PC-3 (cell line): ENCODE data around the gene ARVCF. TPM values are rescaled to one million over a fixed set of nuclear protein-coding genes. Genes with fewer than 3 reads are reported as not detected.

Experiments used
- ATAC-seq: fragments of 200-7000 bp; cut with Tn5 transposase; 2 replicates; pipeline ENCODE4 v1.9.1; 2020; ENCODE audit warnings: mild to moderate bottlenecking, moderate library complexity
- BruUV-seq: library from RNA; stranded (reverse); fragments of 400-500 nt; replicated peaks from 2 replicates; lab custom pipeline; 2021; lab: Mats Ljungman, UMichigan
- CTCF ChIA-PET: fragments of 300-600 bp; sonication (Branson Sonifier 250); formaldehyde crosslinking; loops from one replicate; lab custom pipeline; 2022; ENCODE audit warnings: antibody characterized with exemption; lab: Charles Lee
- POLR2A ChIA-PET: fragments of 300-600 bp; sonication (Branson Sonifier 250); formaldehyde crosslinking; loops from one replicate; lab custom pipeline; 2022; ENCODE audit warnings: antibody characterized with exemption; ENCODE audit not compliant: unreplicated experiment; lab: Charles Lee
- DNase-seq: peaks from one replicate; pipeline ENCODE4 v3.0.0-alpha.2; 2015
- H2AFZ ChIP-seq: fragments of 300-600 bp; sonication (generic); 2 replicates; pipeline ENCODE4 v1.6.0; 2016; ENCODE audit warnings: antibody characterized with exemption, low read length
- H3F3A ChIP-seq: fragments of 300-600 bp; sonication (generic); one replicate; pipeline ENCODE4 v1.6.0; 2017; ENCODE audit warnings: antibody characterized with exemption, low read length, control low read depth, mild to moderate bottlenecking; ENCODE audit not compliant: unreplicated experiment
- H3K27ac ChIP-seq: fragments of 300-600 bp; sonication (generic); 2 replicates; pipeline ENCODE4 v1.5.1; 2016; ENCODE audit warnings: mild to moderate bottlenecking, low read length
- H3K27me3 ChIP-seq: fragments of 300-600 bp; sonication (generic); 2 replicates; pipeline ENCODE4 v1.6.1; 2016; ENCODE audit warnings: low read length, mixed read lengths
- H3K36me3 ChIP-seq: fragments of 300-600 bp; sonication (generic); 2 replicates; pipeline ENCODE4 v1.6.1; 2016; ENCODE audit warnings: low read depth, mixed run types, low read length, mixed read lengths
- H3K4me1 ChIP-seq: fragments of 300-600 bp; sonication (generic); 2 replicates; pipeline ENCODE4 v1.5.1; 2016; ENCODE audit warnings: low read length; ENCODE audit not compliant: insufficient read depth
- H3K4me2 ChIP-seq: fragments of 300-600 bp; sonication (generic); 2 replicates; pipeline ENCODE4 v1.6.0; 2016; ENCODE audit warnings: low read length
- H3K4me3 ChIP-seq: fragments of 300-600 bp; sonication (generic); 2 replicates; pipeline ENCODE4 v1.5.1; 2016; ENCODE audit warnings: mild to moderate bottlenecking, low read length, mixed read lengths
- H3K79me2 ChIP-seq: fragments of 300-600 bp; sonication (generic); 2 replicates; pipeline ENCODE4 v1.6.1; 2017; ENCODE audit warnings: low read length, mixed read lengths
- H3K9ac ChIP-seq: fragments of 300-600 bp; sonication (generic); 2 replicates; pipeline ENCODE4 v1.6.0; 2016; ENCODE audit warnings: mild to moderate bottlenecking, low read length
- H3K9me2 ChIP-seq: fragments of 300-600 bp; sonication (generic); replicated peaks from 2 replicates; pipeline ENCODE4 v1.6.1; 2016; ENCODE audit warnings: mixed run types, low read length, mixed read lengths
- H3K9me3 ChIP-seq: fragments of 300-600 bp; sonication (generic); 2 replicates; pipeline ENCODE4 v1.6.1; 2016; ENCODE audit warnings: low read length, mixed read lengths
- H4K20me1 ChIP-seq: fragments of 300-600 bp; sonication (generic); 2 replicates; pipeline ENCODE4 v1.6.1; 2016; ENCODE audit warnings: low read length, mixed read lengths
- CTCF ChIP-seq: fragments of 300-600 bp; sonication (generic); conservative IDR thresholded peaks from 2 replicates; pipeline ENCODE4 v1.5.1; 2017; ENCODE audit warnings: antibody characterized with exemption, low read depth, mild to moderate bottlenecking, low read length
- EZH2 ChIP-seq: fragments of 300-600 bp; sonication (generic); IDR thresholded peaks from one replicate; pipeline ENCODE4 v1.6.1; 2017; ENCODE audit warnings: antibody characterized with exemption, mild to moderate bottlenecking, low read length; ENCODE audit not compliant: unreplicated experiment
- EZH2phosphoT487 ChIP-seq: fragments of 300-600 bp; sonication (generic); IDR thresholded peaks from 2 replicates; pipeline ENCODE4 v1.6.1; 2018; ENCODE audit warnings: mild to moderate bottlenecking, antibody characterized with exemption, low read length, borderline replicate concordance
- intact Hi-C: fragments of 100-400 bp; cut with micrococcal nuclease; formaldehyde crosslinking; loops from 2 replicates; pipeline ENCODE4 v1.9.0; 2023
- total RNA-seq: library from RNA; depleted of rRNA; stranded (reverse); fragments of >200 nt; gene quantifications from 2 replicates; pipeline ENCODE4 v1.2.3, GENCODE V29; 2014

The ARVCF gene
- total RNA-seq, 1 experiment from 2014 or later: 20.0 TPM

GRCh38 chr22:19959587-19960490 is 56.8 kb downstream of the ARVCF start:
- Histone ChIP-seq H3K4me3 (no peak overlapping the region), H3F3A (no peaks in the 10 kb centered on the region), H3K9me3 (no peaks in the 10 kb centered on the region), H3K79me2 (peaks cover 10% of the 10 kb centered on the region), H3K4me1 (peaks cover 21% of the 10 kb centered on the region), H3K9ac (no peak overlapping the region), H3K27me3 (no peaks in the 10 kb centered on the region), H2AFZ (no peak overlapping the region), H3K27ac (no peak overlapping the region), H4K20me1 (no peaks in the 10 kb centered on the region), H3K9me2 (no peaks in the 10 kb centered on the region), H3K36me3 (no peaks in the 10 kb centered on the region; the same call in 1 of the 2 replicates), H3K4me2 (no peak overlapping the region)
- intact Hi-C loops: no loop called here
- POLR2A ChIA-PET: no interaction called here
- CTCF ChIA-PET: no interaction called here
- BruUV-seq: no TSS peak
- DNase-seq: no peak
- TF ChIP-seq EZH2 (no peak), EZH2phosphoT487 (no peak), CTCF (no peak)
- no peak for ATAC-seq

DNA sequence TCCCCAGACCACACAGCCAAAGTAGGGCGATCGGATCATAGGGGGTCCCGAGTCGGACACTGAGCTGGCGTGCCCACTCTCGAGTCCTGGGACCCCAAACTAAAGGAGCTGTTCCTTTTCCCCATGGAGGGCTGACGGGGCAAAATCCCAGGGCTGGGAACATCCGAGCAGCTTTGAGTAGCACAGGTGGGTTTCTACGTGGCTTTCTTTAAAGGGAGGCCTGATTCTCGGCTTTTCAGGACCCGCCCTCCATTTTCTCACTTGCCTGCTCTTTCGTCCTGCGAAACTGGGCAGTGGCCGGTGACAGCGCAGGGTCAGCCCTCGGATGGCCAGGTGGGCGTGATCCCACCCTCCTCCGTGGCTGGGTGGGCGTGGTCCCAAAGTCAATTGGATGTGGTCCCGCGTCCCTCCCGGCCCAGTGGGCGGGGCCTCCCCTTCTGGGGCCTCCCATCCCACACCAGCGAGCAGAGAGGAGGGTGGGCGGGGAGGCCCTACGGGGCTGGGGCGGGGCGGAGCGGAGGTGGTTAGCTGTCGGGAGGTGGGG is 57.5 kb downstream of the ARVCF start:
- DNase-seq (no peak), ATAC-seq (no peak)
- H3K4me1 ChIP-seq: peaks cover 20% of the 10 kb centered on the region
- intact Hi-C loops: no loop called here
- H3K9ac ChIP-seq: no peak overlapping the region
- H3K9me2 ChIP-seq: no peaks in the 10 kb centered on the region
- no TSS peak for BruUV-seq
- H3K79me2 ChIP-seq: peaks cover 8% of the 10 kb centered on the region
- no peak overlapping the region for H3K27ac ChIP-seq
- ChIA-PET CTCF (no interaction called here), POLR2A (no interaction called here)
- H3K36me3 ChIP-seq: no peaks in the 10 kb centered on the region; the same call in 1 of the 2 replicates
- H3K9me3 ChIP-seq: no peaks in the 10 kb centered on the region
- H3K4me2 ChIP-seq: no peak overlapping the region
- no peak overlapping the region for H2AFZ ChIP-seq
- TF ChIP-seq EZH2phosphoT487 (no peak), EZH2 (no peak), CTCF (no peak)
- no peaks in the 10 kb centered on the region for H4K20me1 ChIP-seq
- H3F3A ChIP-seq: no peaks in the 10 kb centered on the region
- H3K4me3 ChIP-seq: no peak overlapping the region
- H3K27me3 ChIP-seq: no peaks in the 10 kb centered on the region
